GM18909 (cell line): ENCODE measurements around the gene OR7C1.
"Not testable (repeated sequence)": the region's sequence is repeated elsewhere in the genome, so short reads cannot be mapped to it uniquely, and the experiment has no call there.

ENCODE experiments used
- ATAC-seq: cut with Tn5 transposase; IDR thresholded peaks from one replicate; pipeline ENCODE4 v1.9.1; 2021; ENCODE audit warnings: mild to moderate bottlenecking; ENCODE audit not compliant: unreplicated experiment, poor library complexity

The OR7C1 gene

DNA sequence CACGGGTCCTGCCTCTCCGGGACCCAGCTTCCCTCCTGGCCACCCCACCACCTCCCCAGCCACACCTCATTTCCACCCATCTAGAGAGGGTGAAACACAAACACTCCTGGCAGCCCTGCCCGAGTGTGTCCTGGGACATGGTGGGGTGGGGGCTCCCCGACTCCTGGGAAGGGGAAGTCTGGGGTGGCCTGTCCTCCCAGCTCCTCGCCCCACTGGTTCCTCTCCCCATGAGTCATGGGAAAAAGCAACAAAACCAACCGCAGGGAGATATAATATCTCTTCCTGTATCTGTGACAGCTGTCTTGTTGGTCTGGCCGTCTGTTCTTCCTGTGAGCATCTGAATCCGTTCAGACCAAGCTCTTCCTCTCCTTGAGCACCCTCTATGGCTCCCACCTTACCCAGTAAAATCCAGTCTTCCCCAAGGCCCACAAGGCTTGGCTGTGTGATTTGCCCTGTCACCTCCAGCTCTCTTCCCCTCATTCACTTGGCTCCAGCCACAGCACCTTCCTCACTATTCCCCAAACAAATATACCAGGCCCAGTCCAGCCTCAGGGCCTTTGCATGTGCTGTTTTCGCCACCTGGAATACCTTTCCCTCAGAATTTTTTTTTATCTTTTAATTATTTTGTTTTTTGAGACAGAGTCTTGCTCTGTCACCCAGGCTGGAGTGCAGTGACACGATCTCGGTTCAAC, 49.7 kb downstream of the OR7C1 start:
- not testable (repeated sequence) for ATAC-seq

DNA sequence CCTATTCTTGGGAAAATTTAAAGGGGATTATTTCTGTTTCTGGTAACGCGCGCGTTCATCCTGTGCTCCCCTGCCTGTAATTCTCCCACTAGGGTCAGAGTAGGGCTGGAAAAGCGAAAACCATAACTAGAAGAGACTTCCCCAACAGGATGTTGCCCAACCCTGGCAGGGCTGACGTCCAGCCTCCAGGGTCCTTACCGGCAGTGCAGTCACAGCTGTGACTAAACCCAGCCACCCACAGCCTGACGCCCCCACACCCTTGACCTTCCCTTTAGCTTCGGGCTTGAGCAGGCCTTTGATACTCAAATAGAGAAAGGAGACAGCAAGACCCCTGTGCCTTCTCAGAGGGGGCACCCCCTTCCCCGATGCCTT, 50.3 kb downstream of the OR7C1 start:
- not testable (repeated sequence) for ATAC-seq

DNA sequence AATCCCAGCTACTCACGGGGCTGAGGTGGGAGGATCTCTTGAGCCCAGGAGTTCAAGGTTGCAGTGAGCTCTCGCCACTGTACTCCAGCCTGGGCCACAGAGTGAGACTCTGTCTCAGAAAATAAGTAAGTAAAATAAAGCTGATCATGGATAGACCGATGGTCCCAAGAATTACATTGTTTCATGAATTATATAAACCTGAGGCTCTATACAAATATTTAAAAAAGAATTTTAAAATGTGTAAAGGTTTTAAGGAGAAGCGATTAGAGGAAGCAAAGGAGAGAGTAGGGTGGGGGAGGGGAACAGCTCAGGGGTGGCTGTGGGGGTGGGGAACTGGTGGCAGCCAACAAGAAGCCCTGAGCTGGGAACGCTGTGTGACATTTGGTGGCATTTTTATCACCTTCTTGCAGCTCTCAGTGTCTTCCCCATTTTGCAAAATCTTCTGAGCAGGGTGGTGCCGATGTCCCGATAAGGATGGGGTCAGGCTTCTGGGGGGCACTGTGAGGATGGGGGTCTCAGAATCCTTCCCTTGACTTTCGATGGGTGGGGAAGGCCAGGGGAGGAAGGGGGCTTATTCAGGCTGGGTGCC, 51.5 kb downstream of the OR7C1 start:
- not testable (repeated sequence) for ATAC-seq

DNA sequence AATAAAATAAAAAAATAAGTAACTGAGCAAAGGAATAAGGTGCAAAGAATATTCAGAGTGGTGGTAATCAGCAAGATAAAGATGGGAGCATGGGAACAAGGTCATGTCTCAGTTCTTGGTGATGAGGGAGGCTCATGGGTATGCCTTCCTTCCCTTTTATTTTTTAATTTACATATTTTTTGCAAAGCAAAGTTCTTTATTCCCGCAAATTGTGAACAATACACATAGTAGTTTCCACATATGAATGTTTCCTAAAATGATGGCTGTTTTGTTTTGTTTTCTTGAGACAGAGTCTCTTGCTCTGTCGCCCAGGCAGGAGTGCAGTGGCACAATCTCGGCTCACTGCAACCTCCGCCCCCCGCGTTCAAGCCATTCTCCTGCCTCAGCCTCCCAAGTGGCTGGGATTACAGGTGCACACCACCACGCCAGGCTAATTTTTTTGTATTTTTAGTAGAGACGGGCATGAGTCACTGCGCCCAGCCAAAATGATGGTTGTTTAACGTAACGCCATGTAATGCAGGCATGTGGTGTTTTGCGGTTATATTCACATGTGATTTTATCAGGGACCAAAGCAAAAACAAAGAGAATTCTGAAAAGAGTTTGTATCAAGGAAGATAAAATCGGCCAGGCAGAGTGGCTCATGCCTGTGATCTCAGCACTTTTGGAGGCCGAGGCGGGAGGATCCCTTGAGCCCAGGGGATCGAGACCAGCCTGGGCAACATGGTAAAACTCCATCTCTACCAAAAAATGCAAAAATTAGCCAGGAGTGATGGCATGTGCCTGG, 52.2 kb downstream of the OR7C1 start:
- no peak for ATAC-seq

DNA sequence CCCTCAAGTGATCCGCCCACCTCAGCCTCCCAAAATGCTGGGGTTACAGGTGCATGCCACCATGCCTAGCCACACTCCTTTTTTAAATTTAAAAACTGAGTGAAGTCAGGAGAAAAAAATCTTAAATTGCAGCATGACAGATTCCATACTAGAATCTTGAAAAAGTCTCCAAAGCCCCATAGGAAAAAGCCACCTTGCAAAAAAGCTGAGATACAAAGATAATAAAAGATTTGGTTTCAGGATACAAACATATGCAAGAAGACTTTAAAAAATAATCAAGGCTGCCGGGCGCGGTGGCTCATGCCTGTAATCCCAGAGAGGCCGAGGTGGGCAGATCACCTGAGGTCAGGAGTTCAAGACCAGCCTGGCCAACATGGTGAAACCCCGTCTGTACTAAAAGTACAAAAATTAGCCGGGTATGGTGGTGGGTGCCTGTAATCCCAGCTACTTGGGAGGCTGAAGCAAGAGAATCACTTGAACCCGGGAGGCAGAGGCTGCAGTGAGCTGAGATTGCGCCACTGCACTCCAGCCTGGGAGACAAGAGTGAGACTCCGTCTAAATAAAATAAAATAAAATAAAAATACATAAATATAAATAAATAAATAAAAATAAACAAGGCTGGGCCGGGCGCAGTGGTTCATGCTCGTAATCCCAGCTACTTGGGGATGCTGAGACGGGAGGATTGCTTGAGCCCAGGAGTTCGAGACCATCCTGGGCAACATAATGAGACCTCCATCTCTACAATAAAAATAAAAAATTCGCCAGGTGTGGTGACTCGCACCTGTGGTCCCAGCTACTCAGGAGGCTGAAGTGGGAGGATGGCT, 53.1 kb downstream of the OR7C1 start:
- ATAC-seq = not testable (repeated sequence)

DNA sequence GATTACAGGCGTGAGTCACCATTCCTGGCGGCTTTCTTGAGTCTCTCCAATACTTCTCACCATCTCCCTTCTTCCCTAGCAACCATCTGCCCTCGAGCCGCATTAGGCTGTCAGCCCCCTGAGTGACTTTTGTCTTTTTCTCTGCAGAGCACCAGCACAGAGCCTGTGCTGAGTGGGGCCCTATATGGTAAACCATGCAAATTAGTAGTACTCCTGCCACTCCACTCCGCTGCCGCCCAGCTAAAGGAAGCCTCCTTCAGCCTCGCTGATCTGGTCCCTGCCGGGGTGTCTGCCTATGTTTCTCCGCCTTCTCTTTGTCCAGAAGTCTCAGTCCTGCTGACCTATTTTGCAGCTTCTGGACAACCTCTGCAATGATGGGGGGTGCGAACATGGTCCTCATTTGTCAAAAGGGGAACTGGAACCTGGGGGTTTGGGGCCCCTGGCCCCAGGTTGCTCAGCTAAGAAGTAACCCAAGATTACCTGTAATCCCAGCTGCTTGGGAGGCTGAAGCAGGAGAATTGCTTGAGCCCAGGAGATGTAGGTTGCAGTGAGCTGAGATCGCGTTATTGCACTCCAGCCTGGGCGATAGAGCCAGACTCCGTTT, 54.3 kb downstream of the OR7C1 start:
- not testable (repeated sequence) for ATAC-seq

DNA sequence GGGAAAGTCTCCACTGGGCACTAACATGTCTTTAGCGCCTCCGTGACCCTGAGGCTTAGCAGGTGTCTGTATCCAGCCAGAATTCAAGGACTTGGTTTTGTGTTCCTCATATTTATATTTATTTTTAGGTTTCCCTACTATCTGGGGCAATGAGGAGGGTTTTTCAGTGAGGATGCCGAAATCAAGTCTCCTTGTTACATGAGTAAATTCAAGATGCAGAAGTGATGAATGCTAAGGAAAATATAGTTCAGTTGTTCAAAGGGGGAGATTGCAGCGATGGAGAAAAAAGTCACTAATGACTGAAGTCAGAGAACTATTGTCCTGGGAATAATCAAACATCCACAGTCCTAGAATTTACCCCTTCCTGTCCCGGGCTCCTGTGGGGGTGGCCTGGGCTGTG, 55.8 kb downstream of the OR7C1 start:
- no peak for ATAC-seq

DNA sequence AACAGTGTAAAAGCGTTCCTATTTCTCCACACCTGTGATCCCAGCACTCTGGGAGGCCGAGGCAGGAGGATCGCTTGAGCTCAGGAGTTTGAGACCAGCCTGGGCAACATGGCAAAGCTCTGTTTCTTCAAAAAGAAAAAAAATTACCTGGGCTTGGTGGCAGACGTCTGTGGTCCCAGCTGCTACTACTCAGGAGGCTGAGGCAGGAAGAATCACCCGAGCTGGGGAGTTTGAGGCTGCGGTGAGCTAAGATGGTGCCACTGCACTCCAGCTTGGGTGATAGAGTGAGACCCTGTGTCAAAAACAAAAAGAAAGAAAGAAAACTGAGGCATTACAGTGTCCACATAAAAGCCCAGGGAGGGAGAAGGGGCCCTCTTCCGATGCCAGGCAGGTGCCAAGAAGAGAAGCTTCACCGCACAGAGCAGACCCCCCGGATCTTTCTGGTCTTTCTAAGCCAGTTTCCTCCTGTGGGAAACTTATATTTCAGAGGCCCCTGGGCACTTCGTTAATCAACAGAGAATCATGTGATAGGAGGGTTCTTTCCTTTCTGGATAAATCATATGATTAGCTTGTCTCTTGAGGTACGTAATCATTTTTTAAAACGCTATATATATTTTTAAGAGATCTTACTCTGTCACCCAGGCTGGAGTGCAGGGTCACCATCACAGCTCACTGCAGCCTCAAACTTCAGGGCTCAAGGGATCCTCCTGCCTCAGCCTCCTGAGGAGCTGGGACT, 56.7 kb downstream of the OR7C1 start, which contains the start of gene ADGRE2:
Gene ADGRE2, minus strand, starts transcription at position 451 of the 736 bp plus-strand sequence. CDS start 1,804 bp downstream, outside the sequence.
- ATAC-seq = not testable (repeated sequence)

DNA sequence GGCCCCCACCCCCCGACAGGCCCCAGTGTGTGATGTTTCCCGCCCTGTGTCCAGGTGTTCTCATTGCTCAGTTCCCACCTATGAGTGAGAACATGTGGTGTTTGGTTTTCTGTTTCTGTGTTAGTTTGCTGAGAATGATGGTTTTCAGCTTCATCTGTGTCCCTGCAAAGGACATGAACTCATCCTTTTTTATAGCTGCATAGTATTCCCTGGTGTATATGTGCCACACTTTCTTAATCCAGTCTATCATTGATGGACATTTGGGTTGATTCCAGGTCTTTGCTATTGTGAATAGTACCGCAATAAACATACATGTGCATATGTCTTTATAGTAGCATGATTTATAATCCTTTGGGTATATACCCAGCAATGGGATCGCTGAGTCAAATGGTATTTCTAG, 57.3 kb downstream of the OR7C1 start:
- ATAC-seq = not testable (repeated sequence)

DNA sequence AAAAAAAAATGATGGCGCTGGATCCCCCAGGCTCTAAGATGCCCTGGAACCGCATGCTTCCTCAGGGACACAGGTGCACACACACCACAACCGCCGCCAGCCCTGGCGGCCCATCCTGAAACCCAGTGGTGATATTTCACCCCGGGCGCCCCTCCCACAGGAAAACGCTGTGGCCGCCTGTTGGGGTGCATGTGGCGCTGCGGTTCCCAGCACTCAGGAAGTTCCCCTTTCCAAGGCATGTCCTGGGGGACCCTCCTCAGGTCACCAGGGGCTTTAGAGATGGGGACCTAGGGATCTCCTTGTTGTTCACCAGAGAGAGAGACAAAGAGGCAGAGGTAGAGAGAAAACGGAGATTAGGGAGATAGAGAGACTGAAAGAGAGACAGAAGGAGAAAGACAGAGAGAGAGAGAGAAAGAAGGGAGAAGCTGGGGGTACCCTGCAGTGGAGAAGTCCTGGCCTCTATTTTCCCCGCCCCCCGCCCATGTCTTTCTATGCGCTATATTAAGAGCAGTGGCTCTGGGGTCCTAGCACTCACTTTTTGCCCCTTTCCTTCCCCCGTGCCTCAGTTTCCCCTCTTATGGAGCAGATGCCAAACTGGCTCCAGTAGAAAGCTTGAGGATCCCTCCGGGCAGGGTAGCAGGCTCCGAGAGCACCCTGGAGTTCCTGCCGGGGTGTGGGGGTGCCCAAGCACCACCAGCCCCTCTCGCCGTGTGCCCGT, 59.0 kb downstream of the OR7C1 start:
- ATAC-seq = no peak

DNA sequence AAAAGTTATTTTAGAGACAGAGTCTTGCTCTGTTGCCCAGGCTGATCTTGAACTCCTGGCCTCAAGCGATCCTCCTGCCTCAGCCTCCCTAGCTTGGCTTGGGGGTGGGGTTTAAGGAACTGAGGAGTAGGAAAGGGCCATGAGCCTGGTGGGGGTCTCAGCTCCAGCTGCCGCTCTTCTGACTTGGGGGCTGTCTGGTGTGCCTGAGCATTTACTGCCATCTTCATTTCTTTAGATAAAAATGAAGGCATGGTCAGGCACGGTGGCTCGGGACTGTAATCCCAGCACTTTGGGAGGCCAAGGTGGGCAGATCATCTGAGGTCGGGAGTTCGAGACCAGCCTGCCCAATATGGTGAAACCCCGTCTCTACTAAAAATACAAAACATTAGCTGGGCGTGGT, 59.7 kb downstream of the OR7C1 start:
- not testable (repeated sequence) for ATAC-seq

DNA sequence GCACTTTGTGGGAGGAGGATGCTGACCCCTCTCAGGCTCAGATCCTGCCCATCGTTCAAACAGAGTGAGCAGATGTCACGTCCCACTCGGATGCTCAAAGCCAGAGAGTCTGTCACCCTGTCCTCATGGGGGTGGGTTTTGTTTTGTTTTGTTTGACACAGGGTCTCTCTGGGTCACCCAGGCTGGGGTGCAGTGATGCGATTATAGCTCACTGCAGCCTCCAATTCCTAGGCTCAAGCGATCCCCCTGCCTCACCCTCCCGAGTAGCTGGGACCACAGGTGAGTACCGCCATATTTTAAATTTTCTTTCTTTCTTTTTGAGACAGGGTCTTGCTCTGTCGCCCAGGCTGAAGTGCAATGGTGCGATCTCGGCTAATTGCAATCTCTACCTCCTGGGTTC, 60.6 kb downstream of the OR7C1 start:
- no peak for ATAC-seq

DNA sequence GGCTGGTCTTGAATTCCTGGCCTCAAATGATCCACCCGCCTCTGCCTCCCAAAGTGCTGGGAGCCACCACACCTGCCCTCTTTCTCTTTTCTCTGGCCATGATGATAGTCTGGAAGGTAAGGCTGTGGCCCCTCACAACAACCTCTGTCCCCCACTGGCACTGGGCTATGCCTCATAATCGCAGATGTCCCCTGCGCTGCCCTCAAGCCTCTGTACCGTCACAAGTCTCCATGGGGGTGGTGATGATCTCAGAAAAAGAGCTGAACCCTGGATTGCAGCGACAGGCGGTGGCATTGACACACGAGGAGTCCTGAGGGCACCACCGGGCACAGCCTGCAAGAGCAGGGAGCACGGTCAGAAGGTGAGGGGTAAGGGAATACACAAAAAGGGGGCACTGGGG, 61.3 kb downstream of the OR7C1 start:
- not testable (repeated sequence) for ATAC-seq

DNA sequence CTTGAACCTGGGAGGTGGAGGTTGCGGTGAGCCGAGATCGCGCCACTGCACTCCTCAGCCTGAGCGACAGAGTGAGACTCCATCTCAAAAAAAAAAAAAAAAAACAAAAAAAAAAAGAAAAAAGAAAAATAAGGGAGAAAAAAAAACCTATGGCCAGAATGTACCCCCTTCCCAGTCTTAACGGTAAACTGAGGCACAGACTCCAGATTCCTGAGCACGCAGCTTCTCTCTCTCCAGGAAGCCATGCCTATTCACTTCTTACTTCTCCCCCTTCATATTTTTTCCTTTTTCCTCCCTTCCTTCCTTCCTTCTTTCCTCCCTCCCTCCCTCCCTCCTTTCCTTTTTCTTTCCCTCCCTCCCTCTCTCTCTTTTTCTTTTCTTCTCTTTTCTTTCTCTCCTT, 62.0 kb downstream of the OR7C1 start:
- ATAC-seq = no peak

DNA sequence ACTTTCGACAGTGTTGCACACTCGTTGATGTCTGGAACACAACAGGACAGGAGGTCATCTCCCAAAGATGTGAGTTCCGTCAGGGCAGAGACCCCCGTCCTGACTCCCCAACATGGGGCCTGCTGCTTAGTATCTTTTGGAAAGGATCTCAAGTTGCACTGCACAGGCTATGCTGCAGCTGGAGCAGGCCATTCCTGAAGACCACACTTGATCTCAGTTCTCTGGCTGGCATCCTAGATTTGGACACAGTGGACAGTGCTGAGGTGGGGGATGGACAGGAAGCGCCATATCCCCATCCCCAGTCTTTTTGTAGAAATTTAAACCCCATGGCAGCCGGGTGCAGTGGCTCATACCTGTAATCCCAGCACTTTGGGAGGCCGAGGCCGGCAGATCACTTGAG, 62.5 kb downstream of the OR7C1 start:
- no peak for ATAC-seq

DNA sequence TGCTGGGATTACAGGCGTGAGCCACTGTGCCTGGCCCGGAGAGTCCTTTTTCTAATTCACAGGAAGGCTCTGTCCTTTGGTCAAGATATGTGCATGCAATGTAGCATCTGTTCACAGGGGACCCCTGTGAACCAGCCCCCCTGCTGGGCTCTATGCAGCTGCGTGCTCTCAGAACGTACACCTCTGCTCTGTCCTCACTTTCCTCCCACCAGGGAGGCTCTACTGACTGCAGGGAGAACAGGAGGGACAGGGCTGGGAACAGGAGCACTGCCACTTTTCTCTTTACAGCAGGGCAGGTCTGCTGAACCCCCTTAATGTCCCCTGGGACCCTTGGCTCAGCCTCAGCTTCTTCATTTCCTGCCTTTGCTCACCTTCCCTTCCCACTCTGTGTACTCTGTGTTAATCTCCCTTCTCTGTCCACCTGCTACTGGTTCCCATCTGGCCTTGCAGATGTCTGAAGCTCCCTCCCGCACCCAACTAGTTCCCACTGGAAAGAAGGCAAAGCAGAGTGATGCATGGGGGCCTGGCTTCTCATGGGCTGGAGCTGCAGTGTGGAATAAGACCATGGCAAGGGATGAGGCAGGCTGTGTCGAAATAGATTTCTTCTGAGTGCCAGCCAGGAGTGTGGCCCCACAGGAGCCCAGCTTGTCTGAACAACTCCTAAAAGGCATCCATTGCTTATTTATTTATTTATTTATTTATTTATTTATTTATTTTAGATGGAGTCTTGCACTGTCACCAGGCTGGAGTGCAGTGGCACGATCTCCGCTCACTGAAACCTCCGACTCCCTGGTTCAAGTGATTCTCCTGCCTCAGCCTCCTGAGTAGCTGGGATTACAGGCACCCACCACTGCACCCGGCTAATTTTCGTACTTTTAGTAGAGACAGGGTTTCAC, 63.8 kb downstream of the OR7C1 start:
- no peak for ATAC-seq

DNA sequence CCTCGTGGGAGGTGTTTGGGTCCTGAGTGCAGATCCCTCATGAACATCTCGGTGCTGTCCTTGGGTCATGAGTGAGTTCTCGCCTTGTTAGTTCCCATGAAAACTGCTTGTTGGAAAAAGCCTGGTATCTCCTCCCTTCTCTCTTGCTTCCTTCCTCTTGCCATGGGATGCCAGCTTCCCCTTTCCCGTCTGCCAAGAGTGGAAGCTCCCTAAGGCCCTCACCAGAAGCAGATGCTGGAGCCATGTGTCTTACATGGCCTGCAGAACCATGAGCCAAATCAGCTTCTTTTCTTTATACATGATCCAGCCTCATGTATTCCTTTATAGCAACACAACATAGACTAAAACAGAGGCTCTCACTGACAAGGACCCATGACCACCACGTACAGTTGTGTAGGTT, 64.8 kb downstream of the OR7C1 start:
- no peak for ATAC-seq

DNA sequence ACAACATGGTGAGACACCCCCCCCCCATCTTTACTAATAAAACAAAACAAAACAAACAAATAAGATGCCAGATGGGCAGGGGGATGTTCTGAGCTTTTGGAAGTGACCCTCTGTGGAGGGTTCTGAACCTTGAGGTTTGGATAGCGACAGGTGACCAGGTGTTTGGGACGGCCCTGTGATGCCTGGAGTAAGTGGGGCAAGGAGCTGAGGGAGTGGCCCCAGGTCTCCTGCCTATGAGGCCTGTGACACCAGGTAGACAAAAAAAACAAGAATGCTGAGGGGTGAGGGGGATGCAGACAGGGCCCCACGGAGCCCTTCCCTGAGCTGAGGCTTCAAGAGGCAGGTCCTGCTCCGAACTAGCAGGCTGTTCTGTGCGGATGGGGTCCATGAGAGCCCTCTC, 65.8 kb downstream of the OR7C1 start:
- ATAC-seq = no peak
